ENCODE measurements around the gene SLC44A1. TPM values are rescaled to one million over a fixed set of nuclear protein-coding genes. Genes with fewer than 3 reads are reported as not detected.

SLC44A1 gene
- total RNA-seq, 1 donor from 2014 or later: 55.5 TPM

DNA sequence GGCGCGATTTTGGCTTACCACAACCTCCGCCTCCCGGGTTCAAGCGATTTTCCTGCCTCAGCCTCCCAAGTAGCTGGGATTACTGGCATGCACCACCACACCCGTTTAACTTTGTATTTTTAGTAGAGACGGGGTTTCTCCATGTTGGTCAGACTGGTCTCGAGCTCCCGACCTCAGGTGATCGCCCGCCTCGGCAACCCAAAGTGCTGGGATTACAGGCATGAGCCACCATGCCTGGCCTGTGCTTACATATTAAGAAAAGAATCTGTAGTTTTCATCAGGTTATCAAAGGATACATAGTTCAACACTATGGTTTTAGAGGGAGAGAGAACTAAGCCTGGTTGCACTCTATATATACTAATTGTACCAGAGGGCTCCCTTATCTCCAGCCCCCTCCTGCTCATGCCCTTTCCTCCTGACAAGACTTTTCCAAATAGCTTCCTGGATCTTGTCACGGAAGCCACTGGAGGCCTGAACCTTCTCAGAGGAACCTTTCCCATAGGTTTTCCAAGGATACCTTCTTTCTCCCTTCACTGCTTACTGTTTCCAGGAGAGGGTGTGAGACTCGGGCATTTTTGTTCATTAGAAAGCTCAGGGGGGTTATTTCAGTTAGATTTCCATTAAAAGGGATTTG lies 53.1 kb downstream of the SLC44A1 start:
- DNase-seq (ENCODE audit: low read depth): no peak

DNA sequence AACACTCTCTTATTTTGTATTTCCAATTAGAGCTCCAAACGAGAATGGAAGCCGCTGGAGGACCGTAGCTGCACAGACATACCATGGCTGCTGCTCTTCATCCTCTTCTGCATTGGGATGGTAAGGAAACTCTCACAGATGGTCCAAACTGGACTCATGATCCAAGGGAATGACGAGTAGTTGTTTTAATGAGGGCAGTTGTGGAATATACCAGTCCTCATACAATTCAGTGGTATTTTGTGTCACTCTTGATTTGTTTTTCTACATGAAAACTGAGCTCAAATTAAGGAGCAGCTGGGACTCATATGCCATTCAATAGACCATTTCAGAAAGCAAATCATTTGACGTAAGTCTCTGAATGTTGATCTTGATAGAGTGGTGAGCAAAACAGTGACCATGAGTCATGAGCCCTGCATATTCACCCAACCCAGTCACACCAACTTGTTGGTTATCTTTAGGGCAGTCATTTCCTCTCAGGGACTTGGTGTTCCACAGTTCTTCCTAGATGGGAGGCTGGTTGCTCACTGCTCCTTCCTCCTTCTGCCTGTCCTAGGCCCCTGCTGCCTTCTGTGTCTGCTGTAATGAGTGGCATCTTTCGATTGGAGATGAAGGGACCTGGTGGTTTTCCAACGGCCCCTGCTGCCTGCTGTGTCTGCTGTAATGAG lies 54.9 kb downstream of the SLC44A1 start:
- peak; percentile 84 for DNase-seq (ENCODE audit: low read depth)

DNA sequence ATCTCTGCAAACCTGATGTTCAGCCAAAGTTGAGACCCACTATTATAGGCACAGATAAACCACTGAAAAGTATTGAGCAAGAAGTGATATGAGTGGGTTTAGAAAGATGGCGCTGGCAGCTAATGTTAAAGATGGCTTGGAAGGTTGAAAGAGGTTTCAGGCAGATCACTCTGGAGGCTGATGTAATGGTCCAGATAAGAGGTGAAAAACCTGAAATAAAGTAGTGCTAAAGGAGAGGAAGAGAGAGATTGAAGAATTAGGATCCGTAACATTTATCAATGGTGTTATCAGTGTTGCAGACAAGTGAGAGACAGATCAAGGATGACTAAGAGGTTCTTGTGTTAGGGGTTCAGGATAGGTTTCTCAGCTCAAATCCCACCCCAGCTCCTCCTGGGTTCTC lies 58.3 kb downstream of the SLC44A1 start:
- DNase-seq (ENCODE audit: low read depth): no peak

DNA sequence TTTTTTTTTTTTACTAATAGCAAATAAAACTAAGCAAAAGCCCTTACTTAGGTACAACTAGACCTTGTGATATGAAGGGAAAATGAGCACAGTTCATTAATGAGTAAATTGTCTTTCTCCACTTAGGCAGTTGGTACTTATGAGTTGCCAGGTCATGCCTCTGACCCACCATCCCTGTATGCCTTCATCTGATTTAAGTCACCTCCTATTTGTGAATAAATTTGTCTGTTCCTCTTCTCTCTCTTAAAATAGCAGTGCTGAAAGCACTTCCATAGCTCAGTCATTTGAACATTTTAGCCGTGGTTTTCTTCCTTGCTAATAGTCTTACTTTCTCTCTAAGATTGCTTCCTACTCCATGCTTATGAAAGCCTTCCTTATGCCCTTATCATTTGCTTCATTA lies 61.4 kb downstream of the SLC44A1 start:
- DNase-seq (ENCODE audit: low read depth): peak; percentile 63

DNA sequence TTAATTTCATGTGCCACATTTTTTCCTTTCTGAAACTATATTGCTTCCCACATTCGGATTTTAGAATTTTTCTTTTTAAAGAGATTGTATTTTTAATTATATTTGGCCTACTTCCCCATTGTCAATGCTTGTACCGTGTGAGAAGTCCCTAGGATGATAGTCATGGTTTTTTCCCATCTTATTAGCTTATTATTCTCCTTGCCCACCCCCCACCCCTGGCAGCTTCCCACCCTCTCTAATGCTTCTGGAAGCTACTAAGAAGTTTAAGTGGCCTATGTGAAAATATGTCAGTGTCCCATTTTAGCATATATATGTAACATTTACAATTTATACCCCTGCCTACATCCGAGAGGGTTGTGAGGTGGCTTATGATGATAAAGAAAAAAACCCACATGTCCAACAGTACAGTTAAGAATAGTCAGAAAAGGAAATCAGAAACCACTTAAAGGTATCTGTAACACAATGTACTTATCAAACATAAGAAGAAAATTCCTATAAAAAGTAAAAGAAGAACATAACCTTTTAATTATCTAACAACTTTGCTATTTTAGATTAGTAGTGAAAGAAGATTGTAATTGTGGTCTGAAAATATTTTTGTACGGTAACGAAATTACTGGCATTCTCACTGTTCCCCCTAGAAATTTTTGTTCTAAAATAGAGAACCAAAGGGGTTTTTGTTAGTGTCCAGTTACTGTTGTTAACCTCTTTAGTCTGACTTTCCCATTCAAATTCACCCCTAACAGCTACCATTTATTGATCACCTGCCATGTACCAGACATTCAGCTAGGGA lies 62.1 kb downstream of the SLC44A1 start:
- DNase-seq (ENCODE audit: low read depth): no peak

GRCh38 chr9:105307591-105308130 lies 63.2 kb downstream of the SLC44A1 start:
- DNase-seq (ENCODE audit: low read depth): peak; percentile 44

DNA sequence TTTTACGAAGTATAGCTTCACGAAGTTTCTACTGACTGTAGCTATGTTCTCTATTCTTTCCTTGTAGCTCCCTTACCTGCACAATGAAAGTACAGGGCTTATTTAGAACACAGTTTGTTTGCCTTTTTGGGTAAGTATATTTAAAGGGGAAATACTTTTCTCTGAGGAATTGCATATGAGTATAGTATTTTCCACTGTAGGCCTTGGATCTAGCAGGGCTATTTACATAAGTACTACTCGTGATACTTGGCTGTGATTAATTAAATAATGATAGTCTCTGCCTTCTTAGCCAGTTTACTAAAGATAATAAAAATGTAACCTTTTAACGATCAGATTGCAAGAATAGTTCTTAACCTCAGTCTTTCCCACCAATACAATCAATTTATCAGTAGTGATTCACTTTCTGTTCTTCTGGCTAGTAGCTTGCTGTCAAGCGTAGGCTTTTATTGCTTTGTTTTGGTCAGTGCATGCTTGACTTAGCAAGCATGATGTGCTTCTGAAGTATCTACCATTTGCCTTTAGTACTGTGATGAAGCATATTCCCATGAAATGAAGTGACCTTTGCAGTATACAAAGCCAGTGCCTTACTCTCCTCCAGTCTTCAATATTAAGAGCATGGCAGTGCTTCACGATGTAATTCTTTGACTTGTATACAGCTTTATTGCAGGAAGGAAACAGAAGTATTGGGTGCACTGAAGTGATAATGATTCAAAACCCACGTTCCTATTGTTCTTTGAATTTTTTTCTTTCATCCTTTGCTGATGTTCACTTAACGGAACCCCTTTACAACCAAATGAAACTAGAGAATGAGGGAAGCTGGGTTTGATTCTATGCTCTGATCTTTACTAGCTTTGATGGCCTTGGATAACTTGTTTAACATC lies 64.2 kb downstream of the SLC44A1 start:
- no peak for DNase-seq (ENCODE audit: low read depth)

DNA sequence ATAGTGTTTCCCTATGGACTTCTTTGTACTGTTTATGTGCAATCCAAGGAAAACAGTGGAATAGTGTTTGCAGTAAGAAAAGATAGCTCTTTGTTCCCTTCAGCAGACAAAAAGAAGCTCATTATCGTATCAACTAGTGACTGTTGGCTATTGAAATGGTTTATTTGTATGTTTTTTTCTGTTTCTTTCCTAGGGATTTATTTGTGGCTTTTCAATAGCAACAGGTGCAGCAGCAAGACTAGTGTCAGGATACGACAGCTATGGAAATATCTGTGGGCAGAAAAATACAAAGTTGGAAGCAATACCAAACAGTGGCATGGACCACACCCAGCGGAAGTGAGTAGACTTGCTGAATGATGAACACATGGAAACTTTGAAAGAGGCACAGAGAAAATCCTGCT lies 65.1 kb downstream of the SLC44A1 start:
- DNase-seq (ENCODE audit: low read depth): peak; percentile 91

- DNase-seq (ENCODE audit: low read depth): no peak
These were observed 66.9 kb downstream of the SLC44A1 start for GRCh38 chr9:105311306-105311705.

DNA sequence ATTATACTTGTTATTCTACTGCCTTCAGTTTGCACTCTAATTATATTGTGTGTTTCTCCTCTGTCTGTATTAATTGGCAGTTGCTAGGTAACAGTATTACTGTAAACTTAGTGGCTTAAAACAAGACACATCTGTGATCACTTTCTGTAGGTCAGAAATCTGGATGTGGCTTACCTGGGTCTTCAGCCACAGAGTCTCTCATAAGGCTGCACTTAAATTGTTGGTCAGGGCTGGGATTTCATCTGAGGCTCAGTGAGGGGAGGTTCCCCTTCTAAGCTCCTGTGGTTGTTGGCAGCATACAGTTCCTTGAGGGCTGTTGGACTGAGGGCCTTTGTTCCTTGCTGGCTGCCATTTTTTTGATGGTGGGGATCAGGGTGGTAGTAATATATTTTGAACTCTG lies 68.8 kb downstream of the SLC44A1 start:
- DNase-seq (ENCODE audit: low read depth): no peak

DNA sequence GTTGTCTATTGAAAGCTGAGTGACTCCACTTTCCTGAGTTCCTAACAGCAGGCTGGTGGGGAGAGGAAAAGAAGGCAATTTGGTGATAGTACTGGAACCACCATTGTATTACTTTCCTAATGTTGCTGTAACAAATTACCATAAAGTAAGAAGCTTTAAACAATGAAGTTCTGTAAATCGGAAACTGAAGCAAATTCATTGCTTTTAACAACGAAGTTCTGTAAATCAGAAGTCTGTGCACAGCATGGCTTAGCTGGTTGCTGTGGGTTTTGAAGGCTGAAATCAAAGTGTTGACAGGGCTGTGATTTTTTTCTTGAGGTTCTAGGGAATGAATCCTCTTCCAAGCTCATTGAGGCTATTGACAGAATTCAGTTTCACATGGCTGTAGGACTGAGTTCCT lies 72.3 kb downstream of the SLC44A1 start:
- no peak for DNase-seq (ENCODE audit: low read depth)

- DNase-seq (ENCODE audit: low read depth): no peak
These were observed 74.3 kb downstream of the SLC44A1 start for GRCh38 chr9:105318729-105319191.

- DNase-seq (ENCODE audit: low read depth): no peak
These were observed 74.9 kb downstream of the SLC44A1 start for GRCh38 chr9:105319202-105319813.

GRCh38 chr9:105320568-105320967 lies 76.1 kb downstream of the SLC44A1 start:
- DNase-seq (ENCODE audit: low read depth): no peak

- DNase-seq (ENCODE audit: low read depth): no peak
These were observed 83.8 kb downstream of the SLC44A1 start for GRCh38 chr9:105328296-105328695.

GRCh38 chr9:105328872-105329718 lies 84.6 kb downstream of the SLC44A1 start:
- DNase-seq (ENCODE audit: low read depth): no peak

DNA sequence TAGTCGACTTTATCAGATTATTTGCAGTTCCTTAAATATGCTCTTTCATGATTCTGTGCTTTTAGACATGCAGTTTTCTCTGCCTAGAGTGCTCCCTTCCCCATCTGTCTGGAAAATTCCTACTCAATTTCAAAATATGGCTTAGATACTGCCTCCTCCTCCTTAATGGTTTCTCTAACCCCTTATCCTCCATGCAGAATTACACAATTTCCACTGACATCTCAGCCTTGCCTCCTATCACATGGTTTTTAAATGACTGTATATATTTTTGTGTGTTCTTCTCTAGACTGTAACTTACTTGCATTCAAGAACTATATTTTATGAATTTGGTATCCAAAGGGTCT lies 85.2 kb downstream of the SLC44A1 start:
- no peak for DNase-seq (ENCODE audit: low read depth)

DNA sequence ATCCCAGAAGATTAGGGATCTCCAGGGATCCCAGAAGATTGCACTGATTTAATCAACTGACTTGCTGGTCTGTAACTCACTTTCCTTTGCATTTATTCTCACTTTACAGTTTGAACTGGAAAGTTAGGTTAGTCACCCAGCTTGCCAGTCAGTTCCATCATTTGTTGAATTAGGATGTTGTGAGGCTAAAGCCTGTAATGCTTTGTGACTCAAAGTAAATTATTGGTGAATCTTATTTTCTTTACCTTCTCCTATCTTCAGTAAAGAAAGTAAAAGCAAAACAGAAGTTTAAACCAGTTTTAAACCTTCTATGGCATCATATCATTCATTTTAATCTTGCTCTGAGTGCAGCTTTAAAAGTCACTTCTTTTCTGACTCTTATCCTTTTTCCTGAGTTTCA lies 85.8 kb downstream of the SLC44A1 start:
- no peak for DNase-seq (ENCODE audit: low read depth)

DNA sequence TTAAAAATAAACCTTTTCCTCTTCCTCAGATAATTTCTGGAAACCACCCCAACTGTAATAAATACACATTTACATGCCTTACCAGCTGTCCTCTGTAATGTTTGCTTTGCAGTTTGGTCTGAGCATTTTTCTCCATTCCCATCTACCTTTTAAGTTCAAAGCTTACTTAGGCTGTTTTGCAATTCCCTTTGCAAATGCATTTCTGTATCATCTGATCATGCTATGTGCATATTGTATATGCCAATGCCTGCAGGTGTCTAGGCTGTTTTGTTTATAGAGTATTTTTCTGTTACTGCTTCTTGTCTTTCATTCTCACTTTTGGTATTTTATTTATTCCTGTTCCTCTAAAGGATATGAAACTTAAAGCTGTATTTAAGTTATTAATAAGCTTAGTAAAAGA lies 86.3 kb downstream of the SLC44A1 start:
- no peak for DNase-seq (ENCODE audit: low read depth)

DNA sequence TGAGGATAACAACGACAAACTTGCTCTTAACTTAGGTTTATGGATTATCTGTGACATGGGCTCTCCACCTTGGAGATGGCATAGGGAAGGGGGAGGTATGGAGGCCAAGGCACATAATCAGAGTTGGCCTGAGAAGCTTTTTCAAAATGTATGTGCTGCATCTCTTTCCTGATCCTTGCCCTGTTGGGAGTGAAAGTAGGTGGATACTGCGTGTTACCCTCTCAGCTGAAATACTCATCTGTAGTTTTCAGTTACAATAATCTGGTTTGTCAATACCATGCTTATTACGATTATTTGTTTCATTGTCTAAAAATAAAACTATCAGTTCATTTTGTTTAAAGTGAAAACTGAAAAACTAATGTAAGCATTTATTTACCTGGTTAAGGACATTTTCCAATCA lies 86.7 kb downstream of the SLC44A1 start:
- DNase-seq (ENCODE audit: low read depth): no peak
